HepG2 (cell line): Measurements from ENCODE around the gene PIGN. TPM values are rescaled to one million over a fixed set of nuclear protein-coding genes. Genes with fewer than 3 reads are reported as not detected.

Experiments
- ATAC-seq: fragments of 200-7000 bp; cut with Tn5 transposase; 3 replicates; pipeline ENCODE4 v1.9.1; 2020; ENCODE audit warnings: mild to moderate bottlenecking, moderate library complexity
- BruUV-seq: library from RNA; stranded (reverse); fragments of 400-500 nt; replicated peaks from 2 replicates; lab custom pipeline; 2021; lab: Mats Ljungman, UMichigan
- CTCF ChIA-PET: fragments of 300-600 bp; formaldehyde crosslinking; extraction: SDS; loops from one replicate; lab custom pipeline; 2021; ENCODE audit warnings: low total read pairs, inconsistent platforms, low intra/inter-chr PET ratio; lab: Yijun Ruan, JAX
- POLR2A ChIA-PET: fragments of 350-600 bp; sonication (Branson Sonifier 250); formaldehyde crosslinking; loops from one replicate; lab custom pipeline; 2020; ENCODE audit warnings: antibody characterized with exemption, inconsistent platforms; lab: Yijun Ruan, JAX
- DNase-seq: peaks from one replicate; pipeline ENCODE4 v3.0.0-alpha.2; 2015; ENCODE audit warnings: low spot score
- FAIRE-seq: peaks from 3 replicates; lab custom pipeline; 2011; peaks lifted over from hg19 to GRCh38; lab: Jason Lieb, UNC
- H2AFZ ChIP-seq: one replicate; pipeline ENCODE4 v1.6.1; 2011; ENCODE audit warnings: low read length, inconsistent platforms
- H3K27ac ChIP-seq: fragments of 300-600 bp; 3 replicates; pipeline ENCODE4 v1.8.0; 2011; ENCODE audit warnings: mixed run types, mild to moderate bottlenecking, mixed read lengths, low read length, inconsistent platforms; ENCODE audit not compliant: insufficient read depth; ENCODE audit errors: extremely low read length
- H3K27me3 ChIP-seq, 2 experiments: fragments of 200-600 bp in 1 of 2; 2 replicates in 1 of 2; 3 replicates in 1 of 2; pipeline versions ENCODE4 v1.6.0 to v1.8.0; 2011; ENCODE audit warnings: low read length in 2 of 2, mild to moderate bottlenecking in 2 of 2, moderate library complexity in 2 of 2, inconsistent platforms in 1 of 2; ENCODE audit not compliant: insufficient read depth in 2 of 2, control insufficient read depth in 1 of 2
- H3K36me3 ChIP-seq, 2 experiments: fragments of 200-600 bp in 1 of 2; replicated peaks in 1 of 2; 2 replicates in 1 of 2; 3 replicates in 1 of 2; pipeline versions ENCODE4 v1.5.1 to v1.8.0; 2011; ENCODE audit warnings: low read length in 2 of 2, inconsistent platforms in 1 of 2; ENCODE audit not compliant: insufficient read depth in 2 of 2, control insufficient read depth in 1 of 2
- H3K4me1 ChIP-seq: 2 replicates; pipeline ENCODE4 v1.5.1; 2012; ENCODE audit warnings: low read length, inconsistent platforms; ENCODE audit not compliant: insufficient read depth
- H3K4me2 ChIP-seq: 2 replicates; pipeline ENCODE4 v1.6.0; 2011; ENCODE audit warnings: low read depth, low read length, inconsistent platforms
- H3K4me3 ChIP-seq, 3 experiments: fragments of 200-600 bp in 1 of 3; sonication (generic), shearing (Covaris generic) in 1 of 3; replicated peaks in 1 of 3; 2 replicates each; pipeline ENCODE4 v1.5.1; 2011 to 2016; ENCODE audit warnings: low read length in 3 of 3, inconsistent platforms in 2 of 3, low read depth in 2 of 3, mild to moderate bottlenecking in 2 of 3, control low read depth in 1 of 3, mixed read lengths in 1 of 3; ENCODE audit not compliant: insufficient read depth in 1 of 3
- H3K79me2 ChIP-seq: one replicate; pipeline ENCODE4 v1.6.1; 2011; ENCODE audit warnings: low read length, inconsistent platforms; ENCODE audit not compliant: insufficient read depth
- H3K9ac ChIP-seq: 2 replicates; pipeline ENCODE4 v1.6.0; 2011; ENCODE audit warnings: mild to moderate bottlenecking, low read depth, low read length, inconsistent platforms; ENCODE audit not compliant: insufficient read depth
- H3K9me3 ChIP-seq: 2 replicates; pipeline ENCODE4 v1.5.1; 2012; ENCODE audit warnings: mild to moderate bottlenecking, low read length
- H4K20me1 ChIP-seq: 2 replicates; pipeline ENCODE4 v1.6.0; 2011; ENCODE audit warnings: inconsistent platforms, mild to moderate bottlenecking, low read length, moderate library complexity; ENCODE audit not compliant: insufficient read depth
- EP300 ChIP-seq, 3 experiments: sonication (generic) in 1 of 3; formaldehyde crosslinking in 1 of 3; IDR thresholded peaks; 2 replicates each; pipeline versions ENCODE4 v1.5.1 to v1.6.1; 2011 to 2020; ENCODE audit warnings: low read depth in 2 of 3, low read length in 2 of 3, borderline replicate concordance in 1 of 3, improper control_type of control experiment in 1 of 3, mild to moderate bottlenecking in 1 of 3, missing genetic modification reagents in 1 of 3, moderate library complexity in 1 of 3
- HNRNPH1 ChIP-seq: fragments of 200-400 bp; formaldehyde crosslinking; optimal IDR thresholded peaks from 2 replicates; pipeline ENCODE3; 2017; ENCODE audit warnings: mild to moderate bottlenecking, low read depth, low read length
- MXD4 ChIP-seq: IDR thresholded peaks from 2 replicates; pipeline ENCODE4 v1.6.1; 2016; ENCODE audit warnings: mild to moderate bottlenecking, missing biosample characterization, missing genetic modification reagents
- POLR2G ChIP-seq: fragments of 200-400 bp; formaldehyde crosslinking; IDR thresholded peaks from 2 replicates; pipeline ENCODE4 v1.6.1; 2018; ENCODE audit warnings: mild to moderate bottlenecking, low read depth, low read length, moderate library complexity
- YEATS4 ChIP-seq: sonication (generic); formaldehyde crosslinking; IDR thresholded peaks from 2 replicates; pipeline ENCODE4 v1.4.0; 2020; ENCODE audit warnings: missing genetic modification reagents, borderline replicate concordance
- ZNF138 ChIP-seq: sonication (generic); formaldehyde crosslinking; IDR thresholded peaks from 2 replicates; pipeline ENCODE4 v1.5.0; 2020; ENCODE audit warnings: mild to moderate bottlenecking, low read depth, missing genetic modification reagents
- ZNF451 ChIP-seq: sonication (generic); formaldehyde crosslinking; IDR thresholded peaks from 2 replicates; pipeline ENCODE4 v1.5.0; 2020; ENCODE audit warnings: mild to moderate bottlenecking, missing genetic modification reagents
- ZNF660 ChIP-seq: sonication (generic); formaldehyde crosslinking; IDR thresholded peaks from 2 replicates; pipeline ENCODE4 v1.5.1; 2020; ENCODE audit warnings: mild to moderate bottlenecking, low read depth, missing genetic modification reagents, borderline replicate concordance
- WGBS: methylation state at CpG from one replicate; pipeline ENCODE4 v1.1.6; 2017; ENCODE audit warnings: low lambda C conversion rate; 5-methylcytosine and 5-hydroxymethylcytosine counted together
- in situ Hi-C: cut with HindIII; loops from 2 replicates; pipeline ENCODE4 v1.10.0; 2017; ENCODE audit warnings: low pct_unique_long_range_greater_than_20kb; ENCODE audit not compliant: extremely low pct_ligation_motif_present
- intact Hi-C: fragments of 100-400 bp; cut with micrococcal nuclease; formaldehyde crosslinking; loops from one replicate; pipeline ENCODE4 v1.10.0; 2022; ENCODE audit not compliant: unreplicated experiment
- polyA plus RNA-seq, 8 experiments: library from polyadenylated mRNA; depleted of rRNA in 3 of 8; stranded (reverse) in 7 of 8; unstranded in 1 of 8; fragments of >200 nt; fragmentation: Illumina TruSeq in 4 of 8; extraction: Trizol in 4 of 8; gene quantifications; 2 replicates each; pipeline versions ENCODE4 v1.2.1 to v1.2.3, GENCODE V29; 2011 to 2016; ENCODE audit warnings: low read depth in 4 of 8, missing spikeins in 1 of 8, mixed read lengths in 1 of 8; ENCODE audit not compliant: insufficient read depth in 1 of 8
- total RNA-seq, 5 experiments: library from RNA; depleted of rRNA; stranded (reverse); fragments of >200 nt; fragmentation: Illumina TruSeq; extraction: Trizol; gene quantifications; 2 replicates each; pipeline ENCODE4 v1.2.3, GENCODE V29; 2016; ENCODE audit warnings: low read depth in 1 of 5
- TF ChIP-seq, protein P1 (sequence below): sonication (generic); formaldehyde crosslinking; IDR thresholded peaks from 2 replicates; pipeline ENCODE4 v1.8.0; 2023; ENCODE audit warnings: mild to moderate bottlenecking, missing genetic modification reagents
- TF ChIP-seq, protein P2 (sequence below): sonication (generic); formaldehyde crosslinking; IDR thresholded peaks from 2 replicates; pipeline ENCODE4 v1.5.0; 2020; ENCODE audit warnings: mild to moderate bottlenecking, missing genetic modification reagents, borderline replicate concordance
- TF ChIP-seq, protein P3 (sequence below), 2 experiments: sonication (generic) in 1 of 2; formaldehyde crosslinking in 1 of 2; IDR thresholded peaks; 2 replicates each; pipeline versions ENCODE4 v1.4.0 to v1.6.1; 2016 to 2020; ENCODE audit warnings: borderline replicate concordance in 1 of 2, low read depth in 1 of 2, mild to moderate bottlenecking in 1 of 2, missing genetic modification reagents in 1 of 2
- TF ChIP-seq, protein P4 (sequence below): sonication (generic); formaldehyde crosslinking; IDR thresholded peaks from 2 replicates; pipeline ENCODE4 v1.5.0; 2020; ENCODE audit warnings: missing genetic modification reagents, mild to moderate bottlenecking, borderline replicate concordance

Gene PIGN
- total and polyA plus RNA-seq, 2 of the 13 experiments (the other 11 are each of a cell fraction or from before 2014, with no cell fraction given): 15.5 to 33.6 TPM

DNA sequence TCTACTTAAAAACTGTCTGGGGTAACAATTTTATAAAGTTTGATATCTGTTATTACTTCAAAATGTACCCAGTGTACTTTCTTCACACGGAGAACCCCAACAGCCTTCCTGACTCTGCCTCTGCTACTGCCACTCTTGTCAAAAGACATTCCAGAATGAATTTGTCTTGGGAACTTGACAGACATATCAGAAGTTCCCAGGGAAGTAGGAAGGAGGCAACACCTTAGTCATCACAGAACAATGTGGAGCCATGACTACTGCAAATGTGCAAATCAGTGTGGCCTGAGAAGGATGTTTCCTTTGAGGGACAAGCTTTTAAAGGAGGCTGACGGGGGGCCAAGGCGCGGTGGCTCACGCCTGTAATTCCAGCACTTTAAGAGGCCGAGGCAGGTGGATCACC is 160.3 kb downstream of the PIGN start:
- no peak for FAIRE-seq
- no peak overlapping the region for H2AFZ ChIP-seq
- TF ChIP-seq, protein P1, sequence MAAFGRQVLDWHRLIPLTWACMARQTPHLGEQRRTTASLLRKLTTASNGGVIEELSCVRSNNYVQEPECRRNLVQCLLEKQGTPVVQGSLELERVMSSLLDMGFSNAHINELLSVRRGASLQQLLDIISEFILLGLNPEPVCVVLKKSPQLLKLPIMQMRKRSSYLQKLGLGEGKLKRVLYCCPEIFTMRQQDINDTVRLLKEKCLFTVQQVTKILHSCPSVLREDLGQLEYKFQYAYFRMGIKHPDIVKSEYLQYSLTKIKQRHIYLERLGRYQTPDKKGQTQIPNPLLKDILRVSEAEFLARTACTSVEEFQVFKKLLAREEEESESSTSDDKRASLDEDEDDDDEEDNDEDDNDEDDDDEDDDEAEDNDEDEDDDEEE (CRISPR knock-in tag): no peak
- TF ChIP-seq, protein P2, sequence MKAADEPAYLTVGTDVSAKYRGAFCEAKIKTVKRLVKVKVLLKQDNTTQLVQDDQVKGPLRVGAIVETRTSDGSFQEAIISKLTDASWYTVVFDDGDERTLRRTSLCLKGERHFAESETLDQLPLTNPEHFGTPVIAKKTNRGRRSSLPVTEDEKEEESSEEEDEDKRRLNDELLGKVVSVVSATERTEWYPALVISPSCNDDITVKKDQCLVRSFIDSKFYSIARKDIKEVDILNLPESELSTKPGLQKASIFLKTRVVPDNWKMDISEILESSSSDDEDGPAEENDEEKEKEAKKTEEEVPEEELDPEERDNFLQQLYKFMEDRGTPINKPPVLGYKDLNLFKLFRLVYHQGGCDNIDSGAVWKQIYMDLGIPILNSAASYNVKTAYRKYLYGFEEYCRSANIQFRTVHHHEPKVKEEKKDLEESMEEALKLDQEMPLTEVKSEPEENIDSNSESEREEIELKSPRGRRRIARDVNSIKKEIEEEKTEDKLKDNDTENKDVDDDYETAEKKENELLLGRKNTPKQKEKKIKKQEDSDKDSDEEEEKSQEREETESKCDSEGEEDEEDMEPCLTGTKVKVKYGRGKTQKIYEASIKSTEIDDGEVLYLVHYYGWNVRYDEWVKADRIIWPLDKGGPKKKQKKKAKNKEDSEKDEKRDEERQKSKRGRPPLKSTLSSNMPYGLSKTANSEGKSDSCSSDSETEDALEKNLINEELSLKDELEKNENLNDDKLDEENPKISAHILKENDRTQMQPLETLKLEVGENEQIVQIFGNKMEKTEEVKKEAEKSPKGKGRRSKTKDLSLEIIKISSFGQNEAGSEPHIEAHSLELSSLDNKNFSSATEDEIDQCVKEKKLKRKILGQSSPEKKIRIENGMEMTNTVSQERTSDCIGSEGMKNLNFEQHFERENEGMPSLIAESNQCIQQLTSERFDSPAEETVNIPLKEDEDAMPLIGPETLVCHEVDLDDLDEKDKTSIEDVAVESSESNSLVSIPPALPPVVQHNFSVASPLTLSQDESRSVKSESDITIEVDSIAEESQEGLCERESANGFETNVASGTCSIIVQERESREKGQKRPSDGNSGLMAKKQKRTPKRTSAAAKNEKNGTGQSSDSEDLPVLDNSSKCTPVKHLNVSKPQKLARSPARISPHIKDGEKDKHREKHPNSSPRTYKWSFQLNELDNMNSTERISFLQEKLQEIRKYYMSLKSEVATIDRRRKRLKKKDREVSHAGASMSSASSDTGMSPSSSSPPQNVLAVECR: no peak
- TF ChIP-seq POLR2G (no peak), MXD4 (CRISPR knock-in tag) (no peak), ZNF138 (CRISPR knock-in tag) (no peak), HNRNPH1 (no peak), YEATS4 (no peak), EP300 (IDR thresholded peaks at IDR 0.05; ENCODE audit: low read depth in 2 of 2, low read length in 2 of 2) (no peak), EP300 (CRISPR knock-in tag; IDR thresholded peaks at IDR 0.05; ENCODE audit: borderline replicate concordance) (no peak), ZNF451 (CRISPR knock-in tag) (no peak), ZNF660 (no peak)
- TF ChIP-seq, protein P3, sequence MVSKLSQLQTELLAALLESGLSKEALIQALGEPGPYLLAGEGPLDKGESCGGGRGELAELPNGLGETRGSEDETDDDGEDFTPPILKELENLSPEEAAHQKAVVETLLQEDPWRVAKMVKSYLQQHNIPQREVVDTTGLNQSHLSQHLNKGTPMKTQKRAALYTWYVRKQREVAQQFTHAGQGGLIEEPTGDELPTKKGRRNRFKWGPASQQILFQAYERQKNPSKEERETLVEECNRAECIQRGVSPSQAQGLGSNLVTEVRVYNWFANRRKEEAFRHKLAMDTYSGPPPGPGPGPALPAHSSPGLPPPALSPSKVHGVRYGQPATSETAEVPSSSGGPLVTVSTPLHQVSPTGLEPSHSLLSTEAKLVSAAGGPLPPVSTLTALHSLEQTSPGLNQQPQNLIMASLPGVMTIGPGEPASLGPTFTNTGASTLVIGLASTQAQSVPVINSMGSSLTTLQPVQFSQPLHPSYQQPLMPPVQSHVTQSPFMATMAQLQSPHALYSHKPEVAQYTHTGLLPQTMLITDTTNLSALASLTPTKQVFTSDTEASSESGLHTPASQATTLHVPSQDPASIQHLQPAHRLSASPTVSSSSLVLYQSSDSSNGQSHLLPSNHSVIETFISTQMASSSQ (IDR thresholded peaks at IDR 0.05; ENCODE audit: low read depth): no peak
- TF ChIP-seq, protein P3 (CRISPR knock-in tag; IDR thresholded peaks at IDR 0.05; ENCODE audit: borderline replicate concordance): no peak
- TF ChIP-seq, protein P4, sequence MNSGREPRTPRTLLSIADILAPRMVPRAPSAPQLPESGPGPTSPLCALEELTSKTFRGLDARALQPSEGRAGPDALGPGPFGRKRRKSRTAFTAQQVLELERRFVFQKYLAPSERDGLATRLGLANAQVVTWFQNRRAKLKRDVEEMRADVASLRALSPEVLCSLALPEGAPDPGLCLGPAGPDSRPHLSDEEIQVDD (CRISPR knock-in tag): no peak

More for the DNA sequence above, 160.3 kb downstream of the PIGN start:
- H3K27me3 ChIP-seq: peaks cover 2 to 7% of the 10 kb centered on the region in 2 experiments; a peak in 4 of 5 replicates
- no peak overlapping the region for H3K27ac ChIP-seq
- no TSS peak for BruUV-seq
- no peaks in the 10 kb centered on the region for H3K79me2 ChIP-seq
- H3K9me3 ChIP-seq: no peaks in the 10 kb centered on the region
- no peak for ATAC-seq
- H4K20me1 ChIP-seq: no peaks in the 10 kb centered on the region
- no peak overlapping the region for H3K4me3 ChIP-seq
- H3K36me3 ChIP-seq: no peaks in the 10 kb centered on the region
- no peaks in the 10 kb centered on the region for H3K4me1 ChIP-seq
- CTCF ChIA-PET: no interaction called here
- POLR2A ChIA-PET: no interaction called here
- no peak overlapping the region for H3K9ac ChIP-seq
- H3K4me2 ChIP-seq: no peak overlapping the region
- intact Hi-C loops (no loop called here), in situ Hi-C loops (no loop called here)
- WGBS: 31% methylated on average over 1 of the region's 6 CpGs
- no peak for DNase-seq
